Activated CD4-positive, alpha-beta T cell treated with anti-CD3 and anti-CD28 coated beads for 36 hours (primary cell): ENCODE data around the gene FBXW7. TPM values are rescaled to one million over a fixed set of nuclear protein-coding genes. Genes with fewer than 3 reads are reported as not detected.

ENCODE experiments used
- ATAC-seq: fragments of 200-7000 bp; cut with Tn5 transposase; one replicate; pipeline ENCODE4 v1.10.0; 2021; ENCODE audit warnings: mild to moderate bottlenecking, moderate library complexity
- CTCF ChIA-PET: fragments of 350-600 bp; sonication (Branson Sonifier 250); formaldehyde crosslinking; loops from one replicate; lab custom pipeline; 2021; ENCODE audit warnings: antibody characterized with exemption; lab: Charles Lee
- POLR2A ChIA-PET: fragments of 350-600 bp; sonication (Branson Sonifier 250); formaldehyde crosslinking; loops from one replicate; lab custom pipeline; 2021; ENCODE audit warnings: antibody characterized with exemption, inconsistent platforms; lab: Charles Lee
- DNase-seq: peaks from one replicate; pipeline ENCODE4 v3.0.0-alpha.2; 2020
- H3K27ac Mint-ChIP-seq: one replicate; pipeline ENCODE4 v1.8.0; 2021; ENCODE audit warnings: mixed read lengths
- H3K27me3 Mint-ChIP-seq: one replicate; pipeline ENCODE4 v1.8.0; 2021; ENCODE audit warnings: mixed read lengths
- H3K36me3 Mint-ChIP-seq: one replicate; pipeline ENCODE4 v1.8.0; 2021; ENCODE audit warnings: low read depth, mixed read lengths
- H3K4me1 Mint-ChIP-seq: one replicate; pipeline ENCODE4 v1.8.0; 2021; ENCODE audit warnings: mixed read lengths
- H3K4me3 Mint-ChIP-seq: one replicate; pipeline ENCODE4 v1.8.0; 2021; ENCODE audit warnings: mild to moderate bottlenecking, moderate library complexity, mixed read lengths
- H3K9me3 Mint-ChIP-seq: one replicate; pipeline ENCODE4 v1.8.0; 2021; ENCODE audit warnings: low read depth, mixed read lengths
- intact Hi-C, 2 experiments: fragments of 100-400 bp; cut with DNase I in 1 of 2; cut with micrococcal nuclease in 1 of 2; formaldehyde crosslinking; loops; one replicate each; pipeline versions ENCODE4 v1.14.2 to v1.15.1; 2022 to 2024; cut with DNase I, micrococcal nuclease
- total RNA-seq, 2 experiments: library from RNA; stranded (reverse); gene quantifications; one replicate each; pipeline ENCODE4 v1.2.3, GENCODE V29; 2021

Gene FBXW7
- total RNA-seq, 2 experiments from 2014 or later = 29.8 to 31.6 TPM

DNA sequence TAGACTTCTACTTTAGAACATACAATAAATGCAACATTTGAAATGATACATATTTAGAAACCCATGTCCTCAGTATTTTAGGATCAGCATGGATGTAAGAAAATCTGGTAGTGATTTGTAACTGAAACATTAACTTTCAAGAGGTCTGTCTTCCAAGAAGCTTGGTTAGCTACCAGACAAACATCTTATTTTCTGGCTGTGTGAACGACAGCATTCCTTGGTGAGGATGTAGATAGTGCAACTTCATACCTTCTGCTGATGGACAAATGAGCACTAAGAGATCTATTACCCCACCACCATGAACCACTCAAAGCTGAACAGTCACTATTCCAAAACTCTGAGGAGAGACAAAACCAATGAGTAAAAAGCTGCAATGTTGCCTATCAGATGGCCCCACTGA is 212.7 kb downstream of the FBXW7 start:
- CTCF ChIA-PET = no interaction called here
- DNase-seq = no peak
- Mint-ChIP-seq H3K4me3 (no peak overlapping the region), H3K9me3 (no peaks in the 10 kb centered on the region), H3K27me3 (no peaks in the 10 kb centered on the region), H3K27ac (no peak overlapping the region), H3K36me3 (peaks cover 45% of the 10 kb centered on the region), H3K4me1 (peaks cover 12% of the 10 kb centered on the region)
- POLR2A ChIA-PET = no interaction called here
- intact Hi-C loops = no loop called here
- ATAC-seq = no peak

DNA sequence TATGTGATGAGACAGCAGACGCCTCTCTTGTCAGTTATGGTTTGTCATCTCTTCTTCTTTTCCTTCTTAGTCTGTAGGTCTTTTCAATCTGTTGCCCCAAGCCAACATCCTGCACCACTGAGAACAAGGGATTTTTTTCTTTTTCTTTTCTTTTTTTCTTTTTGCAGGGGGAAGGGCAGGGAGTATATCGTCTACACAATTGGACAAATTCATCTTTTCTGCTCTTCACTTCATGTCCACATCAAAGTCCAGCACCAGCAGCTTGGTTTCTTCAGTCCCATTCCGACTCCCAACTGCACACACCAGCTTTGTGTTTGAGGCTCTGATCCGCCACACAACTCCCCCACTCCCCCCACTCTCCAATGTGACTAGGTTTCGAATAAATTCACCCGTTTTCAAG is 213.2 kb downstream of the FBXW7 start:
- peaks cover 39% of the 10 kb centered on the region for H3K36me3 Mint-ChIP-seq
- H3K9me3 Mint-ChIP-seq = no peaks in the 10 kb centered on the region
- H3K4me1 Mint-ChIP-seq = peaks cover 6% of the 10 kb centered on the region
- no peak overlapping the region for H3K4me3 Mint-ChIP-seq
- ATAC-seq = no peak
- intact Hi-C loops = no loop called here
- POLR2A ChIA-PET = no interaction called here
- H3K27ac Mint-ChIP-seq = no peak overlapping the region
- H3K27me3 Mint-ChIP-seq = no peaks in the 10 kb centered on the region
- CTCF ChIA-PET = interaction anchor here (0.6 kb wide), 3 partner anchors 32 to 862 kb away, joined by 3 read pairs; no protein-coding TSS in a partner anchor
- DNase-seq = no peak

DNA sequence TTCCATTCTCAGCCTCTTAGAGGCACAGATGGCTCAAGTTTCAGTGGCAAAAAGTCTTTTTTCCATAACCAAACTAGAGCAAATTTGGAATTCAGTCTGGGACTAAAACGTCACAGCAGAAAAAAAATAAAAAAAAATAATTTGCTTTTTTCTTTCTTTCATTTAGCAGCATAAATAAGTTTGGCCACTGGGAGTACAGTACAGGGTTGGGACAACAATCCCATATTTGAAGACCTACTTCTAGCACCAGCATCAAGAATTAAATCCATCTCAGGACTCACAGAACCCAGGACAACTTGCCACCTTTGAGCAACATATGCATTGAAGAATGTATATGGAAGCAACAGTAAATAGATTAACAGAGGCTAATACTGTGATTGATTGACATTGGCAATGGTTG is 214.0 kb downstream of the FBXW7 start:
- H3K27ac Mint-ChIP-seq = no peak overlapping the region
- DNase-seq = no peak
- H3K36me3 Mint-ChIP-seq = peaks cover 34% of the 10 kb centered on the region
- no peak for ATAC-seq
- H3K4me1 Mint-ChIP-seq = no peaks in the 10 kb centered on the region
- POLR2A ChIA-PET = no interaction called here
- no peak overlapping the region for H3K4me3 Mint-ChIP-seq
- no peaks in the 10 kb centered on the region for H3K27me3 Mint-ChIP-seq
- no peaks in the 10 kb centered on the region for H3K9me3 Mint-ChIP-seq
- intact Hi-C loops = no loop called here
- CTCF ChIA-PET = interaction anchor here (0.6 kb wide), 3 partner anchors 31 to 862 kb away, joined by 3 read pairs; no protein-coding TSS in a partner anchor

DNA sequence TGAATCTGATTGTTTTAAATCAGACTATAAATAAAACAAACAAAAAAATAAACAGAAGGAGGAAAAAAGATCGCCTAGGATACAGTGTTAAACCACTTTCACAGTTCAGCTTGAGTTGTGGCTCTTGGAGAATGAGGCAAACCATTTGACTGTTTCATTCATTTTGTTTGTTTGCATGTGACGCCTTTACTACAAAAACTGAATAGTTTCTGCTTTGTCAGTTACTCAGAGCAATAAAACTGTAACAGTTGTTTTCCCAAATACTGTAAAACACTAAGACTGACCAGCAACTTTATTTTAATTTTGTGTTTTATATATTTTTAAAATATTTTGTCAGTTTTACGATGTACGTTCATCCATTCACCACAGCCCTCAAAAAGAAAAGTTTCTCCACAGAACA is 214.5 kb downstream of the FBXW7 start:
- POLR2A ChIA-PET = no interaction called here
- no peaks in the 10 kb centered on the region for H3K4me1 Mint-ChIP-seq
- intact Hi-C loops = no loop called here
- DNase-seq (no peak), ATAC-seq (no peak)
- CTCF ChIA-PET = no interaction called here
- H3K4me3 Mint-ChIP-seq = no peak overlapping the region
- no peaks in the 10 kb centered on the region for H3K9me3 Mint-ChIP-seq
- H3K27me3 Mint-ChIP-seq = no peaks in the 10 kb centered on the region
- no peak overlapping the region for H3K27ac Mint-ChIP-seq
- peaks cover 34% of the 10 kb centered on the region for H3K36me3 Mint-ChIP-seq

DNA sequence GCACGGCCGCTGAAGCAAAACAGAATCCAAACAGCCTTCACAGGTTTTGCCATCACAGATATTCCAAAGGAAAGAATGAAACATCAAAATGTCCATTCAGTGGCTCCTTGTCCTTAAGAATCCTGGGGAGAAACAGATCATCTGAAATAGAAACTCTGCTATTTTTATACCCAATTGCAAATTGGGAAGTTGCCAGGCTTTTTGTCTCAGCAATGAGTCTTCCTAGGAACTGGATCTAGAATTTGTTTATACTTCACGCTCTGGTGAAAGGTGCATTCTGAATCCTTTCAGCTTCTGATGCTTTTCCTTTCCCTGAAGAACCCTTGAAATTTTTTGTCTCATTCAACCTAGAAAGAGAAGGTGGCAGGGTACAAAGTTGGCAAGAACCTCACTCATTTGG is 218.9 kb downstream of the FBXW7 start:
- no peak for ATAC-seq
- peaks cover 6% of the 10 kb centered on the region for H3K36me3 Mint-ChIP-seq
- POLR2A ChIA-PET = no interaction called here
- H3K4me1 Mint-ChIP-seq = no peaks in the 10 kb centered on the region
- H3K27ac Mint-ChIP-seq = no peak overlapping the region
- CTCF ChIA-PET = interaction anchor here (1.2 kb wide), 1 partner anchor 146 kb away, joined by 3 read pairs; no protein-coding TSS in a partner anchor
- no peak for DNase-seq
- no peak overlapping the region for H3K4me3 Mint-ChIP-seq
- intact Hi-C loops = no loop called here
- no peaks in the 10 kb centered on the region for H3K27me3 Mint-ChIP-seq
- no peaks in the 10 kb centered on the region for H3K9me3 Mint-ChIP-seq

DNA sequence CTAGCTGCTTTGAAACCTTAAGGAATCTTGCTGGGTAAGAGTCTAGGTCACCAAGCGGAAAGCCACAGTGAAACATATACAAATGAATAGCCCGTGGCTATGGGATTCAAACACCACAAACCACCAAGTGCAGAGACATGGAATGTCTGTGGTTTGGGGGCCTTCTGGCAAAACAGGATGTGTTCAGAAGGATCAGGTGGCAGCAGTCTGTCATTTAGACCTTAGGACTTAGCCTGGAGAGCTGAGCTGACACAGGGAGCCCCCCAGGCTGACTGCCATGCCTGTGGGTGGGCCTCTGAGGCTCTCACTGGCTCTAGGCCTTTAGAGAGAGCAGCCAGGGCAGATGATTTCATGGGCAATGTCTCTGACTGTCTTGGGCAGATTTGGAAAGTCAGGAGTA is 225.6 kb downstream of the FBXW7 start:
- DNase-seq = no peak
- Mint-ChIP-seq H3K4me1 (no peaks in the 10 kb centered on the region), H3K9me3 (no peaks in the 10 kb centered on the region), H3K27me3 (no peaks in the 10 kb centered on the region), H3K4me3 (no peak overlapping the region), H3K36me3 (no peaks in the 10 kb centered on the region), H3K27ac (no peak overlapping the region)
- intact Hi-C loops = no loop called here
- ChIA-PET POLR2A (no interaction called here), CTCF (no interaction called here)
- ATAC-seq = no peak

DNA sequence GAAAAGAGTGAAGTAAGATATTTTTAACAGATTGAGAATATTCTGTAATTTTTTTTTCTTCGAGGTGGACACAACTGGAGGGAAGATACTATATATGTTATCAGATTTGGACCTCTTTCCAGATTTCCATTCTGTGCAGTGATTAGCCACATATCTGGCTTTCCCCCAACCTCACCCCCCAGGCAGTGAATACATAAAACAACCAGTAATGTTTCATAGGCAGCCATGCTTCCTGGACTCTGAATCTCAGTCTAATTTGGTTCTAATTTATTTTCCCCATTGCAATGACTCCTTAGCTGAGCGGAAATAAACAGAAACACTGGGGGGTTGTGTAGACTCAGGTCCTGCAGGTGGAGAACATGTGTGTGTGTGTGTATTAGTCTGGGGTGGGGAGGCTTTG is 226.5 kb downstream of the FBXW7 start:
- no peaks in the 10 kb centered on the region for H3K27me3 Mint-ChIP-seq
- intact Hi-C loops = no loop called here
- no peaks in the 10 kb centered on the region for H3K36me3 Mint-ChIP-seq
- H3K9me3 Mint-ChIP-seq = no peaks in the 10 kb centered on the region
- no peak overlapping the region for H3K4me3 Mint-ChIP-seq
- H3K27ac Mint-ChIP-seq = no peak overlapping the region
- ChIA-PET POLR2A (no interaction called here), CTCF (no interaction called here)
- no peak for DNase-seq
- ATAC-seq = no peak
- no peaks in the 10 kb centered on the region for H3K4me1 Mint-ChIP-seq

DNA sequence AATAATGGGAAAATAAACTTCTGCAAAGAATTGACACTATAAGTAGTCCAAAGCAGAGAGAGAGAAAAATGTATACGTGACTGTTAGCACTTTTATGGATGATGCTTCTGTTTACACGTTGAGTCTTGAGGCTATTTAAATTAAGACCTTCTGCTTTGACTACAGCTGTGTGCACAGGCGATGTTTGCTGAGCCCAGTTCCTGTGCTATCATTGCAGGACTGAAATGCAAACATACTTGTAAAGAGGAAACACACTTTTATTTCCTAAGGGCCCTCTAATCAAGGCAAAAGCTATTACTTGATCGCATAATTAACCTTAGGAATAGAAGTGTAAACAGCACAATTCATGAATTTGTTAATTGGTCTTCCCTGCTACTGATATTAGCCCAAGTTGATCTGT is 226.9 kb downstream of the FBXW7 start:
- H3K27ac Mint-ChIP-seq = no peak overlapping the region
- no peaks in the 10 kb centered on the region for H3K27me3 Mint-ChIP-seq
- DNase-seq (no peak), ATAC-seq (no peak)
- intact Hi-C loops = no loop called here
- no peaks in the 10 kb centered on the region for H3K36me3 Mint-ChIP-seq
- H3K4me1 Mint-ChIP-seq = no peaks in the 10 kb centered on the region
- no peaks in the 10 kb centered on the region for H3K9me3 Mint-ChIP-seq
- POLR2A ChIA-PET = no interaction called here
- H3K4me3 Mint-ChIP-seq = no peak overlapping the region
- CTCF ChIA-PET = interaction anchor here (0.7 kb wide), 1 partner anchor 15 kb away, joined by 3 read pairs; no protein-coding TSS in a partner anchor

DNA sequence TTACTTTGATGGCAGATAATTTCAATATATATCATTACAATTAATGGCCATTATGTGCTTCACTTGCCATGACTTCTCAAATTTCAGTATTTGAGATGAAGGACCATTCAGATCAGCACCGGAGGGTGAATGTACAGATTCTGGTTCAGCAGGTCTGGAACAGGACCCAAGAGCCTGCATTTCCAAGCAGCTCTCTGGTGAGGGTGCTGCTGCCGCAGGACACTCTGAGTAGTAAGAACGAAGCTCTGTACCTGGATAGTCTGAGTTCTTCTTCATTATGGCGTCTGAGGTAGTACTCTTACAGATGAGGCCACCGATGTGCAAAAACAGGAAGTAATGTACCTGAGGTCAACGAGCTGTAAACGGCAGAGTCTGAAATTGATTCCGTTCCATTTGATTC is 228.2 kb downstream of the FBXW7 start:
- ChIA-PET CTCF (interaction anchor here (0.7 kb wide), 1 partner anchor 336 kb away, joined by 3 read pairs; no protein-coding TSS in a partner anchor), POLR2A (no interaction called here)
- Mint-ChIP-seq H3K4me1 (no peaks in the 10 kb centered on the region), H3K27me3 (no peaks in the 10 kb centered on the region), H3K36me3 (no peaks in the 10 kb centered on the region), H3K9me3 (no peaks in the 10 kb centered on the region), H3K4me3 (no peak overlapping the region), H3K27ac (no peak overlapping the region)
- ATAC-seq (no peak), DNase-seq (no peak)
- intact Hi-C loops = no loop called here

DNA sequence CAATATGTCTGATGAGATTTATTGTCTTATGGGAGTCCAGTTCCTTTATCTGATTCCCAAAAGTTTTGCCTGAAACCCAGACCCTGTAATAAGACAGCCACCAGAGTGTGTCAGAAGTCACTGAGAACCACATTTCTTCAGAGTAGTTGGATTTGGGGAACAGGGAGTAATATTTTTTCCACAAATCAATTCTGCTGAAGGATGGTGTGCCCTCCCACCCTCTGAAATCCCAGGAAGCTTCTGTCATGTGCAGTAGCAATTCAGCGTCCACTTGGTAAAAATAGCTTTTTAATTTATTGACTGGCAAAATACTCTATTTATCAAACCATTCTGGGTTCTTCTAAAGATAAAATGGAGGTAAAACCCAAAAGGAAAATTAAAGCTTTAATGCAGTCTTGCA is 229.4 kb downstream of the FBXW7 start:
- H3K36me3 Mint-ChIP-seq = no peaks in the 10 kb centered on the region
- DNase-seq = no peak
- ChIA-PET POLR2A (no interaction called here), CTCF (no interaction called here)
- H3K27me3 Mint-ChIP-seq = no peaks in the 10 kb centered on the region
- H3K9me3 Mint-ChIP-seq = no peaks in the 10 kb centered on the region
- H3K27ac Mint-ChIP-seq = no peak overlapping the region
- no peaks in the 10 kb centered on the region for H3K4me1 Mint-ChIP-seq
- ATAC-seq = no peak
- intact Hi-C loops = no loop called here
- H3K4me3 Mint-ChIP-seq = no peak overlapping the region

DNA sequence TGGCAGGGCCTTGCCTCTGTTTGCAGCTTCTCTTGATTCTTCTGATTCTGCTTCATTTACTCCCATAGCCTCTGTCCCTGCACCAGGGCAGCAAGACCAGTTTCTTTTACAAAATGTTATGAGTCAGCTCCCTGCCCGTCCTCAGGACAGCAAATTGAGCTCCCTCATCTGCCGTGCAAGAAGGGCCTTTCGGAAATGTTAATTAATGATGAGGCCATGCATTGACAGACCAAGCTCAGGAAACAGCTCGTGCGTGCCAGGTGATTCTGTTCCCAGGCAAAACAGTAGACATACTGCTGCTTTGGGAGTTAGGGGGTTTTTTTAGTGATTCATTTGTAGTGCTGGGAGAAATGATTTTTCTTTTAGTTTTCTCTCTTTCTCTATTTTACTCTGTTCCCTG is 231.7 kb downstream of the FBXW7 start:
- ChIA-PET POLR2A (interaction anchor here (0.6 kb wide), 1 partner anchor 15 kb away, joined by 3 read pairs; no protein-coding TSS in a partner anchor), CTCF (no interaction called here)
- ATAC-seq (no peak), DNase-seq (no peak)
- no peaks in the 10 kb centered on the region for H3K4me1 Mint-ChIP-seq
- no peaks in the 10 kb centered on the region for H3K9me3 Mint-ChIP-seq
- H3K4me3 Mint-ChIP-seq = no peak overlapping the region
- H3K27me3 Mint-ChIP-seq = no peaks in the 10 kb centered on the region
- intact Hi-C loops = no loop called here
- H3K27ac Mint-ChIP-seq = no peak overlapping the region
- H3K36me3 Mint-ChIP-seq = no peaks in the 10 kb centered on the region

DNA sequence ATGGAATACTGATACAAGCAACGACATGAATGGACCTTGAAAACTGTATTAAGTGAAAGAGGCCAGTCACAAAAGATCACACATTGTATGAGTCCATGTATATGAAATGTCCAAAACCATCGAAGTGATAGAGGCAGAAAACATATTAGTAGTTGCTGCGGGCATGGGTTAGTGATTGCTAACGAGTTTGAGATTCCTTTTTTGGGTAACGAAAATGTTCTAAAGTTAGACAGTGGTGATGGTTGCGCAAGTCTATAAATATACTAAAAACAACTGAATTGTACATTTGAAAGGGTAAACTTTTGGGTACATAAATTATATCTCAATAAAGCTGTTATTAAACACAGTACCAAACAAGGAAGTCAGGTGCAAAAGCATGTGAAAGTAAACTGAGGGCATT is 234.5 kb downstream of the FBXW7 start:
- DNase-seq = no peak
- no peak for ATAC-seq
- ChIA-PET CTCF (interaction anchor here (0.6 to 1.7 kb wide), 2 partner anchors 18 to 1638 kb away, joined by 3 read pairs; no protein-coding TSS in a partner anchor), POLR2A (no interaction called here)
- no peaks in the 10 kb centered on the region for H3K27me3 Mint-ChIP-seq
- H3K27ac Mint-ChIP-seq = no peak overlapping the region
- intact Hi-C loops = no loop called here
- no peaks in the 10 kb centered on the region for H3K4me1 Mint-ChIP-seq
- no peaks in the 10 kb centered on the region for H3K36me3 Mint-ChIP-seq
- no peak overlapping the region for H3K4me3 Mint-ChIP-seq
- no peaks in the 10 kb centered on the region for H3K9me3 Mint-ChIP-seq
